ENCODE data around the gene RXFP3. TPM values are rescaled to one million over a fixed set of nuclear protein-coding genes. Genes with fewer than 3 reads are reported as not detected.
"Not testable (repeated sequence)": the region's sequence is repeated elsewhere in the genome, so short reads cannot be mapped to it uniquely, and the experiment has no call there.

The RXFP3 gene
- total RNA-seq, 3 donors from 2014 or later, result not detected

DNA sequence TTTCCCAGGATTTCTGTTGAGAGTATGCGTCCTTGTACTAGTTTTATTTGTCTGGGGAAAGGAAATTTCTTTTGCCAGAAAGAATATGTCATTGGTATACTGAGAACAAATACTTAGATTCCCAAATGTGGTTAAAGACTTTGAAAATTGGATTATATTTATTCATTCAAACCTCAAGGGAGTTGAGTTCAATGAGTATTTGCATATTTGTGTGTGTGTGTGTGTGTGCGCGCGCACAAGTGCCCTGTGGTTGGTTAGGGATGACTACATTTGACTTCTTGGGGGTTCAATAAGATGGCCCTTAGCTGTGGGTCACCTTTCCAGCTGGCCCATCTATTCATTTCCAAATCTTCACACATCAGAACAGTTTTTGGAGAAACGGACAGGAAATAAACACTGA, 4.9 kb downstream of the RXFP3 start:
- DNase-seq, result no peak
- intact Hi-C loops (cut with DNase I, micrococcal nuclease), result no loop called here
- Histone ChIP-seq H3K9me3 (no peaks in the 10 kb centered on the region), H3K4me1 (ENCODE audit: low read depth) (no peaks in the 10 kb centered on the region), H3K36me3 (ENCODE audit: low read depth) (no peaks in the 10 kb centered on the region), H3K4me3 (no peak overlapping the region)
- TF ChIP-seq CTCF (IDR thresholded peaks at IDR 0.05), result no peak
- ATAC-seq, result no peak

DNA sequence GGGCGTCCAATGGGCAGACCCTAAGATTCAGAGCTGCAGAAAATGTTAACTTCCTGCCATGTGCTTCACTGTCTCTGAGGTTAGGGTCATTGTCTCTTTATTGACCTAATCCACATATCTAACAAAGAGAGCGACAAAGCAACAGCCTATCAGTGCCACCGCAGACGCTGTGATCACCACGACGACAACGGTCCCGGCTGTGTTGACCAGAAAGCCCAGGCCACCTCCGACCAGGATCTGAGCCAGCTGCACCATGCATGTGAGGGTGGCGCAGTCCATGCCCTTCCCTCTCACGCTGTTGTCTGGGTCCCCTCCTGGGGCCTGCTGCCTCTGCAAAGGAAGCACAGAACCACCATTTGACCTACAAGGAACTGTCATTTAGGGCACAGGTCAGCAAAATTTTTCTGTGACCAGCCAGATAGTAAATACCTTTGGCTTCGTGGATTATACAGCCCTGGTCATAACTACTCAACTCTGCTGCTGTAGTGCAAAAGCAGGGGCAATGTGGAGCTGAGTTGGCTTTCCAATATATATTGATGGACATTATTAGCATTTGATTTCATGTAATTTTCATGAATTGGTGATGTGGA, 8.5 kb downstream of the RXFP3 start:
- no peak for DNase-seq
- ATAC-seq, result no peak
- no peaks in the 10 kb centered on the region for H3K4me1 ChIP-seq (ENCODE audit: low read depth)
- H3K9me3 ChIP-seq, result no peaks in the 10 kb centered on the region
- H3K4me3 ChIP-seq, result no peak overlapping the region
- intact Hi-C loops (cut with DNase I, micrococcal nuclease), result no loop called here
- no peak for TF ChIP-seq CTCF (IDR thresholded peaks at IDR 0.05)
- no peaks in the 10 kb centered on the region for H3K36me3 ChIP-seq (ENCODE audit: low read depth)

- H3K4me3 ChIP-seq; DNase-seq; H3K36me3 ChIP-seq (ENCODE audit: low read depth); ATAC-seq; intact Hi-C loops (cut with DNase I, micrococcal nuclease); H3K4me1 ChIP-seq (ENCODE audit: low read depth); H3K9me3 ChIP-seq: not testable (repeated sequence)
Measured at GRCh38 chr5:33952175-33952574, 16.0 kb downstream of the RXFP3 start.

GRCh38 chr5:33957577-33958150, 21.5 kb downstream of the RXFP3 start:
- DNase-seq (no peak), ATAC-seq (no peak)
- no peak for TF ChIP-seq CTCF (IDR thresholded peaks at IDR 0.05)
- no peaks in the 10 kb centered on the region for H3K4me1 ChIP-seq (ENCODE audit: low read depth)
- intact Hi-C loops (cut with DNase I, micrococcal nuclease), result no loop called here
- no peaks in the 10 kb centered on the region for H3K36me3 ChIP-seq (ENCODE audit: low read depth)
- no peaks in the 10 kb centered on the region for H3K9me3 ChIP-seq
- H3K4me3 ChIP-seq, result no peak overlapping the region

- no peak for TF ChIP-seq CTCF (IDR thresholded peaks at IDR 0.05)
- intact Hi-C loops (cut with DNase I, micrococcal nuclease), result no loop called here
- Histone ChIP-seq H3K9me3 (no peaks in the 10 kb centered on the region), H3K36me3 (ENCODE audit: low read depth) (no peaks in the 10 kb centered on the region), H3K4me3 (no peak overlapping the region), H3K4me1 (ENCODE audit: low read depth) (no peaks in the 10 kb centered on the region)
- no peak for DNase-seq
- ATAC-seq, result no peak
Measured at GRCh38 chr5:33958176-33958575, 22.0 kb downstream of the RXFP3 start.

DNA sequence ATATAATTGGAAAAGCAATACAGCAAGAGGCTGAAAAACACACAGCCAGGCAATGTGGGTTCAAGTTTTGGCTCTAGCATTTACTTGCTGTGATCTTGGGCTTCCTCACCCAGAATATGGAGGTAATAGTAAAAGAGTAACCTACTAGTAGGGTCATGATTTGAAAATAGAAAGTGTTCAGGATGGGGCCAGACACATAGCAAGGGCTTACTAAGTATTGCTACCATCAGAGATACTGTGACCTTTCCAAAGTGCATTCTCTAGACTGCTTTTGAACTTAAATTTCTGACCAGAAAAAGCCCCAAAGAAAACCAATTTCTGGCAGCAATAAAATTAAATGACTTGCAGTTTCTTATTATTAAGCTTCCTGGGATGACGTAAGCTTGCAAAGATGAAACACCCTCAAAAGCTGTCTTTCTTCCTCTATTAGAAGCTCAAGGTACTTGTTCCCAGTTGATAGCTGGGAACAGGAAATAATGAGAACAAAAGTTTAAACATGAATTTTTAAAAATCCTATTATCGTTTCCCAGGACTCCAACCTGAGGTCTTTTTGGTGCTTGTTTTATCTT, 28.0 kb downstream of the RXFP3 start:
- Histone ChIP-seq H3K9me3 (no peaks in the 10 kb centered on the region), H3K4me3 (no peak overlapping the region), H3K4me1 (ENCODE audit: low read depth) (no peaks in the 10 kb centered on the region), H3K36me3 (ENCODE audit: low read depth) (no peaks in the 10 kb centered on the region)
- no peak for DNase-seq
- intact Hi-C loops (cut with DNase I, micrococcal nuclease), result no loop called here
- ATAC-seq, result no peak
- TF ChIP-seq CTCF (IDR thresholded peaks at IDR 0.05), result no peak
